ENCODE results near the gene ACTR8. TPM values are rescaled to one million over a fixed set of nuclear protein-coding genes. Genes with fewer than 3 reads are reported as not detected.

The ACTR8 gene
- total and polyA plus RNA-seq, 2 of the 13 experiments (the other 11 are each of a cell fraction or from before 2014, with no cell fraction given), result 15.5 to 29.0 TPM

- H3K4me2 ChIP-seq (ENCODE audit: low read depth, low read length), result peak overlapping the region; percentile 89
- intact Hi-C loops (cut with micrococcal nuclease; ENCODE audit: unreplicated experiment), result loop anchor here (2.0 kb wide), 1 partner anchor 38 kb away; no protein-coding TSS in a partner anchor
- peak overlapping the region; percentile 93 for H3K27ac ChIP-seq (ENCODE audit: extremely low read length, insufficient read depth, low read length)
- DNase-seq (ENCODE audit: low spot score), result peak; percentile 25
- H3K36me3 ChIP-seq (replicated peaks in 1 of 2; ENCODE audit: control insufficient read depth in 1 of 2, insufficient read depth in 2 of 2, low read length in 2 of 2), result peaks cover 10 to 48% of the 10 kb centered on the region in 2 experiments
- WGBS (ENCODE audit: low lambda C conversion rate), result 45% methylated on average over 10 of the region's 10 CpGs
- H3K4me1 ChIP-seq (ENCODE audit: insufficient read depth, low read length), result peaks cover 17% of the 10 kb centered on the region
- FAIRE-seq, result peak; percentile 15
- ChIA-PET CTCF (ENCODE audit: low intra/inter-chr PET ratio, low total read pairs) (no interaction called here), POLR2A (interaction anchor here (1.2 to 3.0 kb wide), 4 partner anchors 11 to 38 kb away, joined by 5 to 37 read pairs (median 9); partner anchors contain the start of genes CHDH, IL17RB and SELENOK)
- H3K27me3 ChIP-seq (ENCODE audit: control insufficient read depth in 1 of 2, insufficient read depth in 2 of 2, low read length in 2 of 2), result no peaks in the 10 kb centered on the region; a peak in 1 of 5 replicates
- peaks cover 15% of the 10 kb centered on the region for H3K79me2 ChIP-seq (ENCODE audit: insufficient read depth, low read length)
- BruUV-seq (replicated peaks), result no TSS peak
- in situ Hi-C loops (cut with HindIII; ENCODE audit: extremely low pct_ligation_motif_present, low pct_unique_long_range_greater_than_20kb), result loop anchor here (5.0 kb wide), 1 partner anchor 33 kb away; the partner anchor contains the start of genes CHDH and IL17RB
- H3K9ac ChIP-seq (ENCODE audit: insufficient read depth, low read depth, low read length), result peak overlapping the region; percentile 92
- no peak overlapping the region for H2AFZ ChIP-seq (ENCODE audit: low read length)
- no peaks in the 10 kb centered on the region; the same call in 1 of the 2 replicates for H4K20me1 ChIP-seq (ENCODE audit: insufficient read depth, low read length)
- H3K4me3 ChIP-seq (replicated peaks in 1 of 3; ENCODE audit: insufficient read depth in 1 of 3, low read depth in 2 of 3, low read length in 3 of 3), result peak overlapping the region; percentile 91 to 98 (median 97)
- H3K9me3 ChIP-seq (ENCODE audit: low read length), result no peaks in the 10 kb centered on the region
- ATAC-seq, result peak; percentile 25
- TF ChIP-seq JUNB (CRISPR knock-in tag; IDR thresholded peaks at IDR 0.05; ENCODE audit: borderline replicate concordance) (no peak), ZHX2 (IDR thresholded peaks at IDR 0.05; ENCODE audit: low read depth) (no peak), ZHX2 (CRISPR knock-in tag; IDR thresholded peaks at IDR 0.05; ENCODE audit: borderline replicate concordance) (no peak), ZBTB43 (CRISPR knock-in tag; conservative IDR thresholded peaks at IDR 0.05) (no peak), ZNF619 (CRISPR knock-in tag; IDR thresholded peaks at IDR 0.05) (no peak), KDM2A (CRISPR knock-in tag; IDR thresholded peaks at IDR 0.05; ENCODE audit: borderline replicate concordance, low read depth) (0 out of 2 replicates have a peak, but pooled peaks have one; percentile 20), POLR2G (IDR thresholded peaks at IDR 0.05; ENCODE audit: low read depth, low read length) (no peak), ZNF816 (CRISPR knock-in tag; IDR thresholded peaks at IDR 0.05; ENCODE audit: borderline replicate concordance) (no peak), NFKB2 (CRISPR knock-in tag; IDR thresholded peaks at IDR 0.05; ENCODE audit: borderline replicate concordance) (no peak), PRDM10 (CRISPR knock-in tag; IDR thresholded peaks at IDR 0.05; ENCODE audit: low read depth) (no peak)
Measured at GRCh38 chr3:53880396-53881345, 1.3 kb downstream of the ACTR8 start.

Data from HepG2 (cell line).